NCI-H2171 treated with DMSO at 0.1 percent for 48 hours (cell line): ENCODE data around the gene SRC.

Experiments
- DNase-seq: peaks from one replicate; lab custom pipeline; 2025; lab: John Stamatoyannopoulos, UW

Gene SRC

DNA sequence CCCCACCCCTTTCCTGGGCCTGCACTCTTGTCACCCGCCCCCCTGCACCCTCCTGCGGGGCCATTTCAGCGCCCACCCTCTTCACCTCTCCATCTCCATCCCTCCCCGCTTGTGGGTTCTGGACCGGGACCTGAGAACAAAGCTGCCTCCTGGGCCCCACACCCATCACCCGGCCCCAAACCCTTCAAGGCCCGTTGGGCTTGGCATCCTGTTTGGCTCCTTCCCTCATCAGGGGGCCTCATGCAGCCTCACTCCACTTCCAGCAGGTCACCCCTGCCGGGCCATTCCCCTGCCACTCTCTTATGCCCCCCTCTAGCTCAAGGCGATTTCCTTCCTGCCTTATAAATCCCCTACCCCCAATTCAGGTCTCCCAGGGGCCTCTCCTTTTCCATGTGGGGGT lies 67.4 kb downstream of the SRC start:
- DNase-seq: no peak

DNA sequence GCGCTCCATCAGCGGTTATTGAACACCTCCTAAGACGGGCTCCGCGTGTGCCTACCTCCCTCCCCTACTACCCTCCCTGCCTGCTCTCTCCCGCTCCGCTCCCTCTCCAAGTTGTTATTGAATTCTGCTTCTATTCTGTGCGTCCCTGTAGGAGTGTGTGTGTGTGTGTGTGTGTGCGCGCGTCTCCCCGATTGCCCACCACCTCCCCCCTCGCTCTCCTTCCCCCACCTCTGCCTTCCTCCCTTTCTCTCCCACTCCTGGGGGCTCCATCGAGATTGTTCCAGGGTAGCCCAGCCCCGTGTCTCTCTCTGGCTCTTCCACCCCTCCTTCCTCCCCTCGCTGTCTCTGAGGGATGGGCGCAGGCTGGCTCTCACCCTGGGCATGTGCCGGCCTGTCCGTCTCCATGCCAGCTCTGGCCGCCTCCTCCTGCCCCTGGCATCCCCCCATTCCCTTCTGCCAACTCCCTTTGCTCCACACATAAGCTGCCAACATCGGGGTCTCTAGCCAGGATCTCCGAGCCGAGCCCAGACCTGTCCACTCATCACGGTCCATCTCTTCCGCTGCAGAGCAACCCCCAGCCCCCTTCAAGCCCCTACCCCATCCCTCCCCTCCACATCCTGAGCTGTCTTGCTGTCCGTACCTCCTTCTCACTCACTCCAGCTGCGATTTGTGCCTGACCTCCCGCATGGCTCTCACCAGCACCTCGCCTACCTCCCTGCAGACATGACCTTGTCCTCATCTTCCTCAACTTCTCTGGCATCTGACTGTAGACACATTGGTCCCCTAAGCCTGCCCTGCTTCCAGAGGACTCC lies 68.5 kb downstream of the SRC start:
- DNase-seq: peak; percentile 16

DNA sequence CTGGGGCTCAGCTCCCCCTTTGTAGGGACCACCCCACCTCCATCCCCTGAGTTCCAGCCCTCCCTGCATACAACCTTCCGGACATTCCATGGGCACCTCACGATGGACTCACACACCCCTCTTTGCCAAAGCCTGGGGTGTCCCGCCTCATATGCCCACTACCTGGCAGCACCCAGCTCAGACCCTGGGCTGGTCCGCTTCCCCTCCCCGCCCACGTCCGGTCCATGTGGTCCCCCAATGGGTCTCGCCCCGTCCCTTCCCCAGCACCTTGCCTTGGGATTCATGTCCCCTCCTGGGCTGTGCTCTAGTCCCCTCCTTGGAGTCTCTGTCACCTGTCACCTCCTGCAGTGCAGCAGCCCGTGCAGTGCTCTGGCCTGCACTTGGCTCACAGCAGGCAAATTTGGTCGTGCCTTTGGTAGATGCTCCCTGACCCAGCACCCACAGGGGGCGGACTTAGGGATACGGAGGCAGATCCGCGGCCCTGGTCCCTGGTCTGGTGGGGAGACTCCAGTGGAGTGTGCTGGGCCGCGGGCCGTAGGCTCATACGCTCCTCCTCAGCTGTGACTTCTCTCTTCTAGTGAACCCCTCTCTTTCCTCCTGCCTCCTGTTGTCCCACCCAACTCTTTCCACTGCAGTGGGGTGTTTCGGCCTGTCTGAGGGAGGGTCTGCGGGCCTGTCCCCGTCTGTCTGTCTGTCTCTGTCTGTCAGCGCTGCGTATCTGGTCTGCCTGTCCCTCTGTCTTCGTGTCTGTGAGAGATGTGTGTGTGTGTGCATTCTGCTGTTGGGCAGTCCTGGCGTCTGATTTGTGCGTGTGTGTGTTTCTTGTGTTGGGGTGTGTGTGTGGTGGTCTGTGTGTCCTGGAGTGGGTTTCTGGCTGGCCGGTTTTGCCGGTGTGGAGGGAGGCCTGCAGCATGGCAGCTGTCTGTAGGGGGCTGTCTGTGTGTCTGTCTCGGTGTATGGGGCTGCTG lies 69.5 kb downstream of the SRC start:
- no peak for DNase-seq

DNA sequence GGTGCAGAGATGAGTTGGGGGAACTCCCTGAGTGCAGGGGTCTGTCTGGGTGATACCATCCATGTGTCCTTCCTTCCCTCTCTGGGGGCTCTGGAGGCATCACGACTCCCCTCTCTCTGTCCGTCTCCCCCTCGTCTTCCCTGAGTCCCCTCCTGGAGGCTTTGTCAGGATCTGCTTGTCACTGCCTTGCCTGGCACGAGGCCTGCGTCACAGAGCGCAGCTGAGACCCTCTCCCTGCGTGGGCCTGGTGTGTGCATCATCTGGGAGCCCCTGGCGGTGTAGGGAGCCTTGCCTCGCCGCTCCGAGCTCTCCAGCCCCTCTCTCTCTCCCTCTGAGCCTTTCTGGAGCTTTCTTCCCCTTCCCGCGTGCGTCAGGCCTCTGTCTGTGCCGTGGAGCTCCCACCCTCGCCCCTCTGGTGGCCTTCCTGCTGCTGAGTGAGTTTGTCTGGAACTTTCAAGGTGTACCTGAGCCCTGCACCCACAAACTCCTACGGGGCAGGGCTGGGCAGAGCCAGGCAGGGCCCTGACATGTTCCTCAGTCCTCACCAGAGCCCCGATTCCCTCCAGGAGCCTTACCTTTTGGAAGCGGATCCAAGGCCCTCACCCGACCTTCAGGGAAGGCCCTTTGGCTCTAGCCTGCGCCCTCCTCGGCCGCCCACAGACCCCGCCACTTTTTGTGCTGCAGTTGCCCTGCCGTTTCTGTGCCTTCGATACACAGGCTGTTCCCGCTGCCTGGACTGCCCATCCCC lies 70.3 kb downstream of the SRC start:
- DNase-seq: no peak

DNA sequence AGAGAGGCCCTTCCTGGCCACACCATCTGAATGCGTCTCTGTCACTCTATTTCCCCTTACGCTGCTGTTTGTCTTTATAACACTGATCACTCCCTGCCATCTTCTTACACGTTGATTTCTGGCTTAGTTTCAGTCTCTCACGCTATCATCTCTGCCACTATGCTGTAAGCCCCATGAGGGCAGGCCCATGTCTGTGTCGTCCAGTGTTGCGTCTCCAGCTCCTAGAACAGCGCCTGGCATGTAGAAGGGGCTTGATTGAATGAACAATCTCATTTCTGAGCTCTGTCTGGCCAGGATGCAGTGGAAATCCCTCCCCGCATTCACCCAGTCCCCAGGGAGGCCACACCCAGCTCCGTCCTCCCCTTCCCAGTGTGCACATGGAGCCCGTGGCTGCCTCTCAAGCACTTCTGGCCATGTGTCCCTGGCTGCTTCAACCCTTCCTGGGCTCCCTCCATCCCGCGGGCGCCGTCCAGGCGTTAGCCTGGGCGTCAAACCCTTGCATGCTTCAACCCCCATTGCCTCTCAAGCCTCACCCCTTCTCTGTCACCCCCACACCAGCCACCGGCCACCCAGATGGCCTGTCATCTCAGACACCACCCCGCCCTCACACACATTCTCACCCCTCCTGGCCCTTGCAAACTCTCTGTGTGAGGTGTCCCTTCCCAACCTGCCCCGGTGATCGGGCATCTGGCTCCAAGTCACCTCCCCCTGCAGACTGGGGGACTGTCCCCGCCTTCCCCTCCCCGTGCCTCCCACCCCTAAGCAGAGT lies 71.1 kb downstream of the SRC start:
- no peak for DNase-seq

DNA sequence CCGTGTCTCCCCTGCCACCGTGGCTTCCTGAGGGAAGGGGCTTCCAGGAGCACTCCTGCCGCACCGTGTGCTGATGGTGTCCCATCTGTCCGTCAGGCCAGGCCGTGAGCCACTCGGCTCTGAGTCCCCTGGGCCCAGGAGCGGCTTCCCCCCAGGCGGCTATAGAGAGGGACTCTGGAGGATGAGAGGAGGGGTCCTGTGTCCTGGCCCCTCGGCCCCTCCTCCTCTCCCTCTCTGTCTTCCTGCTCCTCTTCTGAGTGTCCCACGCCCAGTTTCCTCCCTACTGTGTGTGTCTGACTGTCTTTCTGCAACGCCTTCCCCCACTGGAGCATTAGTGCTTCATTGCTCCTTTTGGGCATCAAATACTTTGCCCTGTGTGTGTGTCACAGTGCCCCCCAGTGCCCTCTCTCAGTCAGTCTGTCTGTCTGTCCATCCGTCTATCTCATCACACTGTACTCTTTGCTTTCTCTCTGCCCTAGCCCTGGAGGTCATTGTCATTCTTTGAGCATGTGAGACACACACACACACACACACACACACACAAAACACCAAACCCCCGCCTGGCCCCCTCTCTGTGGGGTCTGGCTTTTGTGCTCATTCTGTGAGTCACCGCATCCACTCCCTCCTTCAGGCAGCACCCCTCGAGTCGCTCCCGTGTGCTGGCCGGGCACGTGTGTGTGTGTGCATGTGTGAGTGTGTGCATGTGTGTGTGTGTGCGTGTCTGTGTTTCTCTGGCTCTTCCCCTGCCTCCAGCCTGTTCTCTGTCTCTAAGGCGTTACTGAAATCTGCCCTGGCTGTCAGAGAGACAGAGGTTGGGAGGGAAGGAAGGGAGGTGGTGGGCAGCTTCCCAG lies 71.9 kb downstream of the SRC start:
- no peak for DNase-seq

DNA sequence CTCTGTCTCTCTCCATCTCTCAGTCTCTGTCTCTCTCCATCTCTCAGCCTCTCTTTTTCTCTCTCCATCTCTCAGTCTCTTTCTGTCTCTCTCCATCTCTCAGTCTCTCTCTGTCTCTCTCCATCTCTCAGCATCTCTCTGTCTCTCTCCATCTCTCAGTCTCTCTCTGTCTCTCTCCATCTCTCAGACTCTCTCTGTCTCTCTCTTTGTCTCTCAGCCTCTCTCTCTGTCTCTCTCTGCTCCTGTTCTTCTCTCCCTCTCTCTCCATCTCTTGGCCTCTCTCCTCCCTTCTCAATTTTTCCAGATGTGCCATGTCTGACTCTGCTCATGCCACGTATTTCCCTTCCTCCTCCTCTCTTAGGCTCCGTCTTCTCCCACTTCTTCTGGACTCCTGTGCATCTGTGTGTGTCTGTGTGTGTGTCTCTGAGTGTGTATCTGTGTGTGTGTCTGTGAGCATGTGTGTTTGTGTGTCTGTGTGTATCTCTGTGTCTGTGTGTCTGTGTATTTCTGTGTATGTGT lies 72.7 kb downstream of the SRC start:
- no peak for DNase-seq

DNA sequence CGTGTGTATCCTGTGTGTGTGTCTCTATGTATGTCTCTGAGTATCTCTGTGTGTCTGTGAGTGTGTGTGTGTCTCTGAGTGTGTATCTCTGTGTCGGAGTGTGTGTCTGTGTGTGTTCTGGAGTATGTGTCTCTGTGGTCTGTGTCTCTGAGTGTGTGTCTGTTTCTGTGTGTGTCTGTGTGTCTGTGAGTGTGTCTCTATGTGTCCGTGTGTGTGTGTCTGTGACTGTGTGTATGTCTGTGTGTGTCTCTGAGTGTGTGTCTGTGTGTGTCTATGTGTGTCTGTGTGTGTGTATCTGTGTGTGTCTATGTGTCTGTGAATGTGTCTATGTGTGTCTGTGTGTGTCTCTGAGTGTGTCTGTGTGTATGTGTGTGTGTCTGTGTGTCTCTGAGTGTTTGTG lies 73.4 kb downstream of the SRC start:
- no peak for DNase-seq

DNA sequence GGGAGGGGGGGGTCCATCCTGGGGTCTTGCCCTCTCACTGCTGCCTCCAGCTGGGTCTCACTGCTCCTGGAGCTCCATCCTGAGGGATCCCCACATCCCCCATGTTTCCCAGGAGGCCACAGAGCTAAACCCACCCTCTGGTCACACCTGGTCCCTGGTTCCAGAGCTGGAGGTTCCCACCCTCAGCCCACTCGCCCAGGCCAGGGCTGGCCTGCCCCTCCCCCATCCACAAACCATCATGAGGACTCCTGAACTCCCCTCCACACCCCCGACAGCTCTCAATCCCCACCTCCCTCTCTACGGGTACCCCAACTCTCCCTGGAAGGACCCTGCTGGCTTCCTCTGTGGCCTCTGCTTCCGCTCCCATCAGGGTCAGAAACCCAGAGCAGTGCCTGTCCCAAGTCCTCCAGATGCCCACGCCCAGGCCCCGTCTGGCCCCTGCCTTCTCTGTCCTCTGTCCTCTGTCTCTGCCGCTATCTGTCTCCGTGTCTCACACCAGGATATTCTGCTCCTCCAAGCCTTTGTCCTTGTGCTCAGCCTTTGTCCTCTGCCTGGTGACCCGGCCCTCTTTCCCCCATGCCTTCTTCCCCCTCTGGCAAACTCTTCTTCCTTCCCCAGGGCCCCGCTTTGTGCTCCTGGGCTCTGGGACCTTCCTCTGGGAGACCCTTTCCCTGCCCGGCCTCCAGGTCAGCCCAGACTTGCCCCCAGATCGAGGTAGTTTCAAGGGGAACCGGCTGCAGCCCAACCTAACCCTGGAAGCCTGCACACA lies 74.0 kb downstream of the SRC start:
- no peak for DNase-seq

DNA sequence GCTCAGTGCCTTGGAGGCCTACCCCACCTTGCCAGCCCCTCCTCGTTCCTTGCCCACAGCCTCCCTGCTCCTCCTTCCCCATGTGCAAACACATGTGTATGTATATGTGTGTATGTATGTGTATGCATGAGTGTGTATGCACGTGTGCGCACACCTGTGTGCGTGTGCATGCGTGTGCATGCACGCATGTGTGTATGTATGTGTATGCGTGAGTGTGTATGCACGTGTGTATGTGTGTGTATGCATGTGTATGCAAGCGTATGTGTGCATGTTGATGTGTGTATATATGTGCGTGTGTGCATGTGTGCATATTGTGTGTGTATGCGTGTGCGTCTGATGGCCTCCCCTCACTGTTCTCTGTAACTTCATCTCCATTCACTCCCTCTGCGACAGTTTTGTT lies 74.7 kb downstream of the SRC start:
- DNase-seq: no peak

DNA sequence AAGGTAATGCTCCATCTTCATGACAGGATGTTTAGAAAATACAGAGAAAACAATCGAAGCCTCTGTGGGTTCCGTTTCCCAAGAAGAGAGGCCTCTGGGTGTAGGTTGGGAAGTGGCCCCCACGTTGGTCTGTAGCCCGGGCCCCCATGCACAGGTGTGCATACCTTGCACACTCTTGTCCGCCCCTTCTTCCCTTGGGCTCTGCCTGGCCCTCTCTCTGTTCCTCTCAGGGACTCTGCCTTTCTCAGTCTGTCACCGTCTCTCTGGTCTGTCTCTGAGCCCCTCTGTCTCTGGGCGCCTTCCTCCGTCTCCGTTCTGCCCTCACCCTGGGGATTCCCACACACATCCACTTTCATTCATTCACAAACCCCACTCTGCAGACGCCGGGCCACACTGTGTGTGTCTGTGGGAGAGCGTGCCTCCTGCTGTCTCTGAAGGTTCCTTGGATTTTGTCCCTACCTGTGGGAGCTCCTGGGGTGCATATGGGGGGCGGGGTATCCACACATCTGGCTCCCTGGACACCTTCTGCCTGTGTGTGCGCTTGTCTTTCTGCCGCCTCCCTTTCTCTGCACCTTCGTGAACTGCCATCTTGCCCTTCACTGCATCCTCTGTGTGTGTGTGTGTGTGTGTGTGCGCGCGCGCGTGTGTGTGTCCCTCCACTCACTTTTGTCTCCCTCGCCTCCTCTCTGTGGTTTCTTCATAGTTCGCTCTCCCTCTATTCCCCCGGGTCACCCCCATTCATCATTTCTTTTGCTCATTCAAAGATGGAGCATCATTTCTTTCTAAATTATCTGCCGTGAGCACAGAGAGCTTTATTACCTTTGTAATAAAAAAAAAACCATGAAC lies 75.3 kb downstream of the SRC start:
- no peak for DNase-seq

DNA sequence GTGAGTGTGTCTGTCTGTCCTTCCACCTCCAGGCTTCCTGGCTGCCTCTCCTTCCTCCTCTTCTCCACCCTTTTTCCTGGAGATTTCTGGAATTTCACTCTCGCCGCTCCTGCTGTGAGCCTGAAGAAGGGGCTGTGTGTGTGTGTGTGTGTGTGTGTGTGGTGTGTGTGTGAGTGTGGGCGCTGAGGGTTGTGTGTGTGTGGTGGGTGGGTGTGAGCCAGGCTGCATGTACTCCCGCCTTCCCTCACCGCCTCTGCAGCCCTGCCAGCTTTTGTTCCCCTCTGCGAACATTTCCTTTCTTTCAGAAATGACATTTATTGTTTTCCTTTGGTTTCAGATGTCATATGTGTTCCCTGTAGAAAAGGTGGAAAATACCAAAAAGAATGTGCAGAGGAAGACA lies 76.0 kb downstream of the SRC start:
- DNase-seq: no peak

DNA sequence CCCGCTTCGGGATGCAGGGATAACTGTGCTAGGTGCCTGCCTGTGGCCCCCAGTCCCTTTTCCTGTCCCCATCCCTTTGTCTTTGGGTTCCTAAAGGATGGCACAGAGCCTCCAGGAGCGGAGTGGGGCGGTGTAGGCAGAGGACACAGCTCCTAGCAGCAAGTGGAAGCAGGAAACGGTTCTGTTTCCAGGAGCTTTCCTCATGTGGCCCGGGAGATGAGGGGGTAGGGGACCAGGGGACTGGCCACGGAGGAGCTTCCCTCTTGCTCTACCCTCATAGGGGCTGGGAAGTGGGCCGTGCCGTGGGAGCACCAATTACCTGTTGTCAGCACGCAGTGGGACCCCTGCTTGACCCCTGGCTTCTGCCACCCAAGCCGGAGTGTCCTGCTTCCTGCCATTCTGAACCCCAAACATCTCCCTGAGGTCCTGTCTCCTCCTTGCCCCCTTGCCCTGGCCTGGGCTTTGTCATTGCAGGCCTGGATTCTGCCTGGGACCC lies 76.9 kb downstream of the SRC start:
- no peak for DNase-seq

DNA sequence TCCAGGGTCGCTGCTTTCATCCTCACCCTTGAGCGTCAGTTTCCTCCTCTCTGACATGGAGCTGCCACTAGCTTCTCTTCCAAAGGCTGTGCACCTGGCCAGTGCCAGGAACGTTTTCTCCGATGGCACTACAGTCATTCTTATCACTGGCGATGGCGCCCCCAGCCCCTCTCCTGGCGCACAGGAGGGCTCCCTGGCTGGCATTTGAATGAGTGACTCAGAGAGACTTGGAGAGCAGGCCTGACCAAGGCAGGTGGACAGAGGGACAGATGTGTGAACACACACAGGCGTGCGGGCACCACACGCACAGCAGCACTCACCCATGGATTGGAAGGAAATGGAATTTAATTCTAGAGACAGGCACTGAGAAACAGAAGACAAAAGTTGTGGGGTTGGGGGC lies 77.6 kb downstream of the SRC start:
- DNase-seq: no peak

DNA sequence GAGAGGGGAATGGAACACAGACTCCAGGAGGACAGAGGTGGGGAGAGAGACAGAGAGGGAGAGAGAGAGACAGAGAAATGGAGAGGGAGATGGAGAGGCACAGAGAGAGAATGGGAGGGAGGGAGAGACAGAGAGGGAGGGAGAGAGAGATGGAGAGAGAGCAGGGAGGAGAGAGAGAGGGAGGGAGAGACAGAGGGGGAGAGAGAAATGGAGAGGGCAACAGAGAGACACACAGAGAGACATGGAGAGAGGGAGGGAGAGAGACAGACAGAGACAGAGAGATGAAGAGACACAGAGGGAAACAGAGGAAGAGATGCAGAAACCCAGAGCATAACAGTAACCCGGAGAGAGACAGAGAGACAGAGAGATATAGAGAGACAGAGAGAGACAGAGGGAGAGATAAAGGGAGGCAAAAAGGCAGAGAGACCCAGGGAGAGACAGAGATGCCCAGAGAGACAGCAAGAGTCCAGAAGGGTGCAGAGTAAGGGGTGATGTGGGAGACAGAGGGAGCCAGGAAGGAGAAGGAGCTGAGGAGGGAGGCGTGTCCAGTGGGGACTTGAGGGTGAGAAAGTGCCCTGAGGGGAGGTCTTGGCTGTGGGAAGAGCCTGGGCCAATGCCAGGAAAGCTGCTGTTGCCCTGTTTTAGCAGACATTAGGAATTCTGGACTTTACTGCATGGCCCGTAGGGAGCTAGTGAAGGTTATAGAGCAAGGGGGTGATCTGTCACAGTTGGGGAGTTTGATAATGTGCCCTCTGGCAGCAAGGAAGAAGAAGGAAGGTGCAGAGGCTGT lies 78.3 kb downstream of the SRC start:
- no peak for DNase-seq

DNA sequence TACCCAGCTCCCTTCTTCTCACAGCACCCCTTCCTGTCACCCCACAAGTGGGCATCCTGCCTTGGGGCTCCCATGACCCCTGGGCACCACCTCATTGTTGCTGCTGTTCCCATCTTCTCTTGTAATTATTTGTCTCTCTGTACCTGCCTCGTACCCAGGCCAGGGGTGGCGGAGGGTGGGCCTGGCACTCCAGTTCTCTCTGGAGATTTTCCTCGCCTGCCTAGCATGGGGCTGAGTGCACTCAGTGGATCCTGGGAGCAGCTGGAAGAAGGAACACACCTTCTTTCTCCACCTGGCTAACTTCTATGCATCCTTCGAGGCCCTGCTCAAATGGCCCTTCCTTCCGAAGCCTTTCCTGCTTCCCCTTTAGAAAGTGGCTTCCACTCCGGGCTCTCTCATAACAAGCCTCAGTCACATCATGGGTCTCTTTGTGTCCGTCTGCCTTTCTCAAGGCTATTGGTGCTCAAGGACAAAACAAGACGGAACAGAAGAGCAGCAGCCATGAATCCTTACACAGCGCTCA lies 79.2 kb downstream of the SRC start:
- no peak for DNase-seq

DNA sequence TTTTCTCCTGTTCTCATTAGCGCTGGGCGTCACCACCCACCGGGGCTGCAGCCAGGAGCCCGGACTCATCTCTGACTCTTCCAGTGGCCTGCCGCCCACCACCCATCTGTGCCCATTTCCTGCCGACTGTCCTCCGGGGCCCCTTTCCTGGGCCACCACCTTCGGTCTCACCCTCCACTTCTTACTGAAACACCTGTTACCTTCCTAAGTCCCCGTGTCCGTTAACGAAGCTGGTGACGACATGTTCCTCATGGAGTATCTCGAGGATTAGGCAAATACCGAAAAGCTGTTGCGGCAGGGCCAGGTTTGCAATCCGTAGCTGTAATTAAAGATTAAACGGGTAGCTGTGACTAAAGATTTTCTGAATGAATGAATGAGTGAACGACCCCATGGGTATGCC lies 80.2 kb downstream of the SRC start:
- DNase-seq: peak; percentile 32

DNA sequence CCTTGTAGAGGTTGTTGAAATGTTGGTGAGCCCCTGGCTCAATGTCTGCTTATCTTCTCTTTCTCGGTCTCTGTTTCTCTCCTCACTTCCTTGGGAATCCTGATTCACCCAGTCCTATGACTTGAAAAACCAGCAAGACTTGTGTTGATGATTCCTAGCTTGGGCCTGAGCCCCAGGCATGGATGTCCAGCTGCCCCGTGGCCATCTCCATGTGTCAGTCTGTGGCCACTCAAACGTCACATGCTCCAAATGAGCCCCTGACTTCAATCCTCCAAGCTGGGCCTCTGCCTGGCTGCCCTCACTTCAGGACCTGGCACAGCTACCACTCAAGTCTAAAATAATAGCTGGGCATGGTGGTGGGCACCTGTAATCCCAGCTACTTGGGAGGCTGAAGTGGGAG lies 81.0 kb downstream of the SRC start:
- no peak for DNase-seq
